GM23338 (cell line): Measurements from ENCODE around the gene ITGB3. TPM values are rescaled to one million over a fixed set of nuclear protein-coding genes. Genes with fewer than 3 reads are reported as not detected.

Experiments
- ATAC-seq: fragments of 200-7000 bp; cut with Tn5 transposase; 3 replicates; pipeline ENCODE4 v1.9.1; 2020
- DNase-seq: peaks from one replicate; pipeline ENCODE4 v3.0.0-alpha.2; 2015; ENCODE audit warnings: low spot score
- H2AFZ ChIP-seq: fragments of 200-600 bp; sonication (generic); 2 replicates; pipeline ENCODE4 v1.8.0; 2016; ENCODE audit warnings: antibody characterized with exemption, mild to moderate bottlenecking, moderate library complexity
- H3F3A ChIP-seq: fragments of 200-600 bp; sonication (generic); replicated peaks from 2 replicates; pipeline ENCODE4 v1.8.0; 2017; ENCODE audit warnings: antibody characterized with exemption, mixed run types, low read depth
- H3K27ac ChIP-seq: fragments of 200-600 bp; sonication (generic); 2 replicates; pipeline ENCODE4 v1.6.1; 2016; ENCODE audit warnings: low read depth
- H3K27me3 ChIP-seq: fragments of 200-600 bp; sonication (generic); 2 replicates; pipeline ENCODE4 v1.8.0; 2016; ENCODE audit warnings: mild to moderate bottlenecking, mixed run types, moderate library complexity; ENCODE audit not compliant: insufficient read depth
- H3K36me3 ChIP-seq: fragments of 200-600 bp; sonication (generic); 2 replicates; pipeline ENCODE4 v1.8.0; 2016; ENCODE audit warnings: mild to moderate bottlenecking; ENCODE audit not compliant: insufficient read depth
- H3K4me1 ChIP-seq: fragments of 200-600 bp; sonication (generic); 2 replicates; pipeline ENCODE4 v1.8.0; 2016; ENCODE audit warnings: mild to moderate bottlenecking, moderate library complexity; ENCODE audit not compliant: insufficient read depth
- H3K4me2 ChIP-seq: fragments of 200-600 bp; sonication (generic); 2 replicates; pipeline ENCODE4 v1.7.1; 2017; ENCODE audit warnings: mixed run types
- H3K4me3 ChIP-seq: fragments of 200-600 bp; sonication (generic); 2 replicates; pipeline ENCODE4 v1.6.1; 2016; ENCODE audit warnings: mixed run types
- H3K79me2 ChIP-seq: fragments of 200-600 bp; sonication (generic); replicated peaks from 2 replicates; pipeline ENCODE4 v1.8.0; 2017; ENCODE audit warnings: mild to moderate bottlenecking; ENCODE audit not compliant: insufficient read depth
- H3K9me2 ChIP-seq: fragments of 200-600 bp; sonication (generic); 2 replicates; pipeline ENCODE4 v1.8.0; 2017; ENCODE audit not compliant: insufficient read depth
- H4K20me1 ChIP-seq: fragments of 200-600 bp; sonication (generic); replicated peaks from 2 replicates; pipeline ENCODE4 v1.8.0; 2017; ENCODE audit warnings: mild to moderate bottlenecking; ENCODE audit not compliant: insufficient read depth
- H3K27ac Mint-ChIP-seq: 2 replicates; pipeline ENCODE4 v1.8.0; 2020; ENCODE audit warnings: inconsistent platforms, mild to moderate bottlenecking, moderate library complexity, mixed read lengths
- H3K27me3 Mint-ChIP-seq: 3 replicates; pipeline ENCODE4 v1.8.0; 2022; ENCODE audit warnings: low read depth, mild to moderate bottlenecking, moderate library complexity, mixed read lengths, inconsistent platforms; ENCODE audit not compliant: insufficient read depth, poor library complexity
- H3K36me3 Mint-ChIP-seq: 3 replicates; pipeline ENCODE4 v1.8.0; 2021; ENCODE audit warnings: low read depth, mild to moderate bottlenecking, inconsistent platforms, moderate library complexity, mixed read lengths
- H3K4me1 Mint-ChIP-seq: 3 replicates; pipeline ENCODE4 v1.8.0; 2020; ENCODE audit warnings: mild to moderate bottlenecking, inconsistent platforms, mixed read lengths
- H3K4me3 Mint-ChIP-seq: 3 replicates; pipeline ENCODE4 v1.8.0; 2021; ENCODE audit warnings: moderate library complexity, mild to moderate bottlenecking, inconsistent platforms, mixed read lengths
- H3K9me3 Mint-ChIP-seq: 3 replicates; pipeline ENCODE4 v1.8.0; 2020; ENCODE audit warnings: moderate library complexity, mild to moderate bottlenecking, inconsistent platforms, mixed read lengths
- CREB1 ChIP-seq: fragments of 250-450 bp; sonication (Bioruptor Pico); IDR thresholded peaks from 2 replicates; pipeline ENCODE4 v1.5.0; 2020; ENCODE audit warnings: low read depth, mild to moderate bottlenecking, moderate library complexity
- CTCF ChIP-seq, 2 experiments: fragments of 200-600 bp in 1 of 2; sonication (generic) in 1 of 2; conservative IDR thresholded peaks; 2 replicates each; pipeline versions ENCODE4 v1.5.1 to v1.6.1; 2016 to 2017; ENCODE audit warnings: antibody characterized with exemption in 2 of 2, low read depth in 2 of 2, mild to moderate bottlenecking in 2 of 2, moderate library complexity in 1 of 2
- EZH2 ChIP-seq: fragments of 200-600 bp; sonication (generic); IDR thresholded peaks from one replicate; pipeline ENCODE4 v1.8.0; 2017; ENCODE audit warnings: antibody characterized with exemption, mild to moderate bottlenecking, low read depth; ENCODE audit not compliant: unreplicated experiment
- EZH2phosphoT487 ChIP-seq: fragments of 200-600 bp; sonication (generic); IDR thresholded peaks from one replicate; pipeline ENCODE4 v1.8.1; 2018; ENCODE audit warnings: antibody characterized with exemption; ENCODE audit not compliant: unreplicated experiment
- JUNB ChIP-seq: IDR thresholded peaks from one replicate; pipeline ENCODE4 v1.6.1; 2016; ENCODE audit warnings: antibody characterized with exemption; ENCODE audit not compliant: unreplicated experiment
- NANOG ChIP-seq: IDR thresholded peaks from 2 replicates; pipeline ENCODE4 v1.6.1; 2016; ENCODE audit warnings: antibody characterized with exemption, borderline replicate concordance
- POLR2AphosphoS5 ChIP-seq: IDR thresholded peaks from 2 replicates; pipeline ENCODE4 v1.6.1; 2016; ENCODE audit warnings: antibody characterized with exemption, low read depth
- ZNF114 ChIP-seq: fragments of 250-450 bp; sonication (Bioruptor Pico); IDR thresholded peaks from 2 replicates; pipeline ENCODE4 v1.5.0; 2020; ENCODE audit warnings: mild to moderate bottlenecking, moderate library complexity
- ZNF331 ChIP-seq: fragments of 250-450 bp; sonication (Bioruptor Pico); IDR thresholded peaks from 2 replicates; pipeline ENCODE4 v1.5.0; 2020; ENCODE audit warnings: low read depth, mild to moderate bottlenecking, moderate library complexity
- polyA plus RNA-seq: library from polyadenylated mRNA; unstranded; fragments of >200 nt; fragmentation: Nextera tagmentation; extraction: Ambion mirVana; gene quantifications from 2 replicates; pipeline ENCODE4 v1.2.1, GENCODE V29; 2016
- total RNA-seq: library from RNA; depleted of rRNA; stranded (reverse); fragments of >200 nt; shearing (Covaris generic); gene quantifications from 2 replicates; pipeline ENCODE4 v1.2.3, GENCODE V29; 2014
- TF ChIP-seq, protein P1 (sequence below): fragments of 250-450 bp; sonication (Bioruptor Pico); IDR thresholded peaks from 2 replicates; pipeline ENCODE4 v1.5.0; 2020; ENCODE audit warnings: mild to moderate bottlenecking, moderate library complexity
- TF ChIP-seq, protein P2 (sequence below): IDR thresholded peaks from 2 replicates; pipeline ENCODE4 v1.6.1; 2016; ENCODE audit warnings: antibody characterized with exemption

Gene ITGB3
- total and polyA plus RNA-seq, 2 experiments from 2014 or later, result 0.52 TPM; not detected in 1

DNA sequence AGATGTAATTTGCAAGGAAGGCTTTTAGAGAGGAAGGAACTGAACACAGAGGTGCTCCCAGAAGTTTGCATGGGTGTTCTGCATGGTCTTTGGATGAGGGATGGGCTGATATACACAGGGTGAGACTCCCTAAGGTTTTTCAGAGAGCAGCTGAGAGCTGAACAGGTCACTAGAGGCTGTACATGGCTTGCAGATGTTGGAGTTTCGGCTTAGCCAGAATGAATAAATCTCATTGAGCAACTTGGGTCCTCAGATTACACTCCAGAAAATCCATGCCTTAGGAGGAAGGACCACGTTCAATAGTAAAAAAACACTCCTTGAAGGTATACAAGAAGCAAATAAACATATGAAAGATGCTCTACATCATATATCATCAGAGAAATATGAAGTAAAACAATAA lies 7.5 kb upstream of the ITGB3 start:
- no peaks in the 10 kb centered on the region for H3K9me2 ChIP-seq
- no peak overlapping the region for H3K27ac Mint-ChIP-seq
- no peaks in the 10 kb centered on the region for H3K27me3 Mint-ChIP-seq

More for the DNA sequence above, 7.5 kb upstream of the ITGB3 start:
- Mint-ChIP-seq H3K4me3 (no peak overlapping the region), H3K9me3 (no peaks in the 10 kb centered on the region), H3K4me1 (peaks cover 4% of the 10 kb centered on the region), H3K36me3 (no peaks in the 10 kb centered on the region)
- no peaks in the 10 kb centered on the region for H3K36me3 ChIP-seq
- H3F3A ChIP-seq, result no peaks in the 10 kb centered on the region
- no peak for DNase-seq
- no peak overlapping the region for H3K4me2 ChIP-seq
- no peak overlapping the region for H3K4me3 ChIP-seq
- H3K4me1 ChIP-seq, result no peaks in the 10 kb centered on the region
- peaks cover 6% of the 10 kb centered on the region; the same call in 1 of the 2 replicates for H3K27me3 ChIP-seq
- no peak for ATAC-seq
- no peak overlapping the region for H3K27ac ChIP-seq
- H2AFZ ChIP-seq, result no peak overlapping the region
- H4K20me1 ChIP-seq, result no peaks in the 10 kb centered on the region
- H3K79me2 ChIP-seq, result no peaks in the 10 kb centered on the region
- TF ChIP-seq CREB1 (CRISPR knock-in tag) (no peak), NANOG (no peak), ZNF114 (CRISPR knock-in tag) (no peak), JUNB (no peak), CTCF (conservative IDR thresholded peaks at IDR 0.05; ENCODE audit: low read depth in 2 of 2) (no peak), POLR2AphosphoS5 (no peak), EZH2phosphoT487 (no peak), EZH2 (no peak), ZNF331 (CRISPR knock-in tag) (no peak)
- TF ChIP-seq, protein P1, sequence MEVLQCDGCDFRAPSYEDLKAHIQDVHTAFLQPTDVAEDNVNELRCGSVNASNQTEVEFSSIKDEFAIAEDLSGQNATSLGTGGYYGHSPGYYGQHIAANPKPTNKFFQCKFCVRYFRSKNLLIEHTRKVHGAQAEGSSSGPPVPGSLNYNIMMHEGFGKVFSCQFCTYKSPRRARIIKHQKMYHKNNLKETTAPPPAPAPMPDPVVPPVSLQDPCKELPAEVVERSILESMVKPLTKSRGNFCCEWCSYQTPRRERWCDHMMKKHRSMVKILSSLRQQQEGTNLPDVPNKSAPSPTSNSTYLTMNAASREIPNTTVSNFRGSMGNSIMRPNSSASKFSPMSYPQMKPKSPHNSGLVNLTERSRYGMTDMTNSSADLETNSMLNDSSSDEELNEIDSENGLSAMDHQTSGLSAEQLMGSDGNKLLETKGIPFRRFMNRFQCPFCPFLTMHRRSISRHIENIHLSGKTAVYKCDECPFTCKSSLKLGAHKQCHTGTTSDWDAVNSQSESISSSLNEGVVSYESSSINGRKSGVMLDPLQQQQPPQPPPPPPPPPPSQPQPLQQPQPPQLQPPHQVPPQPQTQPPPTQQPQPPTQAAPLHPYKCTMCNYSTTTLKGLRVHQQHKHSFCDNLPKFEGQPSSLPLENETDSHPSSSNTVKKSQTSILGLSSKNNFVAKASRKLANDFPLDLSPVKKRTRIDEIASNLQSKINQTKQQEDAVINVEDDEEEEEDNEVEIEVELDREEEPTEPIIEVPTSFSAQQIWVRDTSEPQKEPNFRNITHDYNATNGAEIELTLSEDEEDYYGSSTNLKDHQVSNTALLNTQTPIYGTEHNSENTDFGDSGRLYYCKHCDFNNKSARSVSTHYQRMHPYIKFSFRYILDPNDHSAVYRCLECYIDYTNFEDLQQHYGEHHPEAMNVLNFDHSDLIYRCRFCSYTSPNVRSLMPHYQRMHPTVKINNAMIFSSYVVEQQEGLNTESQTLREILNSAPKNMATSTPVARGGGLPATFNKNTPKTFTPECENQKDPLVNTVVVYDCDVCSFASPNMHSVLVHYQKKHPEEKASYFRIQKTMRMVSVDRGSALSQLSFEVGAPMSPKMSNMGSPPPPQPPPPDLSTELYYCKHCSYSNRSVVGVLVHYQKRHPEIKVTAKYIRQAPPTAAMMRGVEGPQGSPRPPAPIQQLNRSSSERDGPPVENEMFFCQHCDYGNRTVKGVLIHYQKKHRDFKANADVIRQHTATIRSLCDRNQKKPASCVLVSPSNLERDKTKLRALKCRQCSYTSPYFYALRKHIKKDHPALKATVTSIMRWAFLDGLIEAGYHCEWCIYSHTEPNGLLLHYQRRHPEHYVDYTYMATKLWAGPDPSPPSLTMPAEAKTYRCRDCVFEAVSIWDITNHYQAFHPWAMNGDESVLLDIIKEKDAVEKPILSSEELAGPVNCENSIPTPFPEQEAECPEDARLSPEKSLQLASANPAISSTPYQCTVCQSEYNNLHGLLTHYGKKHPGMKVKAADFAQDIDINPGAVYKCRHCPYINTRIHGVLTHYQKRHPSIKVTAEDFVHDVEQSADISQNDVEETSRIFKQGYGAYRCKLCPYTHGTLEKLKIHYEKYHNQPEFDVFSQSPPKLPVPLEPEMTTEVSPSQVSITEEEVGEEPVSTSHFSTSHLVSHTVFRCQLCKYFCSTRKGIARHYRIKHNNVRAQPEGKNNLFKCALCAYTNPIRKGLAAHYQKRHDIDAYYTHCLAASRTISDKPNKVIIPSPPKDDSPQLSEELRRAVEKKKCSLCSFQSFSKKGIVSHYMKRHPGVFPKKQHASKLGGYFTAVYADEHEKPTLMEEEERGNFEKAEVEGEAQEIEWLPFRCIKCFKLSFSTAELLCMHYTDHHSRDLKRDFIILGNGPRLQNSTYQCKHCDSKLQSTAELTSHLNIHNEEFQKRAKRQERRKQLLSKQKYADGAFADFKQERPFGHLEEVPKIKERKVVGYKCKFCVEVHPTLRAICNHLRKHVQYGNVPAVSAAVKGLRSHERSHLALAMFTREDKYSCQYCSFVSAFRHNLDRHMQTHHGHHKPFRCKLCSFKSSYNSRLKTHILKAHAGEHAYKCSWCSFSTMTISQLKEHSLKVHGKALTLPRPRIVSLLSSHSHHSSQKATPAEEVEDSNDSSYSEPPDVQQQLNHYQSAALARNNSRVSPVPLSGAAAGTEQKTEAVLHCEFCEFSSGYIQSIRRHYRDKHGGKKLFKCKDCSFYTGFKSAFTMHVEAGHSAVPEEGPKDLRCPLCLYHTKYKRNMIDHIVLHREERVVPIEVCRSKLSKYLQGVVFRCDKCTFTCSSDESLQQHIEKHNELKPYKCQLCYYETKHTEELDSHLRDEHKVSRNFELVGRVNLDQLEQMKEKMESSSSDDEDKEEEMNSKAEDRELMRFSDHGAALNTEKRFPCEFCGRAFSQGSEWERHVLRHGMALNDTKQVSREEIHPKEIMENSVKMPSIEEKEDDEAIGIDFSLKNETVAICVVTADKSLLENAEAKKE (CRISPR knock-in tag), result no peak
- TF ChIP-seq, protein P2, sequence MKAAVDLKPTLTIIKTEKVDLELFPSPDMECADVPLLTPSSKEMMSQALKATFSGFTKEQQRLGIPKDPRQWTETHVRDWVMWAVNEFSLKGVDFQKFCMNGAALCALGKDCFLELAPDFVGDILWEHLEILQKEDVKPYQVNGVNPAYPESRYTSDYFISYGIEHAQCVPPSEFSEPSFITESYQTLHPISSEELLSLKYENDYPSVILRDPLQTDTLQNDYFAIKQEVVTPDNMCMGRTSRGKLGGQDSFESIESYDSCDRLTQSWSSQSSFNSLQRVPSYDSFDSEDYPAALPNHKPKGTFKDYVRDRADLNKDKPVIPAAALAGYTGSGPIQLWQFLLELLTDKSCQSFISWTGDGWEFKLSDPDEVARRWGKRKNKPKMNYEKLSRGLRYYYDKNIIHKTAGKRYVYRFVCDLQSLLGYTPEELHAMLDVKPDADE, result no peak
